Dendritic cell treated with granulocyte-macrophage colony-stimulating factor and Interleukin-4, amounts not matched to agents 40 ng/mL and 50 ng/mL, for 4 days (primary cell): ENCODE measurements around the gene LYZL6.

Source experiments
- H3K27ac Mint-ChIP-seq: one replicate; pipeline ENCODE4 v1.8.0; 2022; ENCODE audit warnings: mild to moderate bottlenecking, mixed read lengths
- H3K27me3 Mint-ChIP-seq: one replicate; pipeline ENCODE4 v1.8.0; 2022; ENCODE audit warnings: mild to moderate bottlenecking, mixed read lengths
- H3K36me3 Mint-ChIP-seq: one replicate; pipeline ENCODE4 v1.8.0; 2022; ENCODE audit warnings: low read depth, mixed read lengths
- H3K4me1 Mint-ChIP-seq: one replicate; pipeline ENCODE4 v1.8.0; 2022; ENCODE audit warnings: low read depth, mixed read lengths
- H3K4me3 Mint-ChIP-seq: one replicate; pipeline ENCODE4 v1.8.0; 2022; ENCODE audit warnings: mild to moderate bottlenecking, moderate library complexity, mixed read lengths
- H3K9me3 Mint-ChIP-seq: one replicate; pipeline ENCODE4 v1.8.0; 2022; ENCODE audit warnings: mixed read lengths
- intact Hi-C: fragments of 100-400 bp; cut with micrococcal nuclease; formaldehyde crosslinking; loops from one replicate; pipeline ENCODE4 v1.15.0; 2022

Gene LYZL6

GRCh38 chr17:35932586-35932985 lies 10.9 kb downstream of the LYZL6 start:
- H3K4me1 Mint-ChIP-seq, result peaks cover 18% of the 10 kb centered on the region
- intact Hi-C loops, result no loop called here
- H3K36me3 Mint-ChIP-seq, result no peaks in the 10 kb centered on the region
- peaks cover 6% of the 10 kb centered on the region for H3K27me3 Mint-ChIP-seq
- no peak overlapping the region for H3K27ac Mint-ChIP-seq
- H3K4me3 Mint-ChIP-seq, result no peak overlapping the region
- no peaks in the 10 kb centered on the region for H3K9me3 Mint-ChIP-seq

- Mint-ChIP-seq H3K4me1 (peaks cover 18% of the 10 kb centered on the region), H3K36me3 (no peaks in the 10 kb centered on the region), H3K27ac (no peak overlapping the region), H3K4me3 (no peak overlapping the region), H3K27me3 (peaks cover 6% of the 10 kb centered on the region), H3K9me3 (no peaks in the 10 kb centered on the region)
- intact Hi-C loops, result no loop called here
These were observed 11.6 kb downstream of the LYZL6 start for GRCh38 chr17:35931794-35932425.

DNA sequence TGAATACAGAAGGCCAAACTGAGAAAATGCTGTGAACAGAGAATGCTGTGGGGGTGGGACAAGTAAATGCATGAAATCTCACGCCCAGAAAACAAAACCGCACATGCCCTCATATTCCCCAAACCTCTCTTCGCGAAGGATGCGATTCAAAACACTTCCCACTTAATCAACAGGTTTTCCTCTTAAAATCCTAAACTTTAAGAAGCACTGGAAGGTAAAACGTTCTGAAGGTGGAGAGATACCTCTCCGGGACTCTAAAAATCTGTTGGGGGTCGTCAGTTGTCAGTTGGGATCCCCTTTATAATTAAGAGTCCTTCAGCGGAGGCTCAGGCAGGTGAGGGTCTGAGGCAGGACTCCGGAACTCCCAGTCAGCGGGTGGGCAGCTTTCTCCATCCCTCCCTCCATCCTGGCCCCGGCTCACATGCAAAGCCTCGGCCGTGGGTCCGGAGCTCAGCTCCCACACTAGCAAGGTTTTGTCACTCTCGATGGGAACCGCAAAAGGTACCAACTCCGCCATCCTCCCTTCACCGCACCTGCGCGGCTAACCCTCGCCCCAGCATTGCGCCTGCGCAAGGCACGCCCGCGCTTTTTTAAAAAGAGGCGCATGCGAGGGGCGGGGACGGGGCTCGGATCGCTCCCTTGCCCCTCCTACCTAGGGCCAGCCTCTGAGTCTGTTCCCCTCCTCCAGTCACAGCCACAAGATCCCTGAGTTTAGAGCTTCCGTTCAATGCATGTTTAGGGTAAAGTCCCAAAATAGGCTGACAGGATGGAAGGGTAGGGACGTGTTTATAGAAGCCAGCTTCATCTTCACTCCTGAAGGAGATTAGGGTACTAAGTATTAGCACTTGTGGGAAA lies 13.1 kb downstream of the LYZL6 start, which contains the start of gene RDM1:
Gene RDM1 (minus strand): TSS at position 563 of the 855 bp plus-strand sequence. CDS start 46 bp downstream, at position 517.
- H3K4me1 Mint-ChIP-seq, result peaks cover 18% of the 10 kb centered on the region
- peaks cover 6% of the 10 kb centered on the region for H3K27me3 Mint-ChIP-seq
- no peak within 1 kb of the TSS for H3K27ac Mint-ChIP-seq
- no peaks in the 10 kb centered on the region for H3K9me3 Mint-ChIP-seq
- H3K4me3 Mint-ChIP-seq, result peak within 1 kb of the TSS; percentile 69
- intact Hi-C loops, result no loop called here
- no peaks in the 10 kb centered on the region for H3K36me3 Mint-ChIP-seq

- Mint-ChIP-seq H3K4me1 (peaks cover 18% of the 10 kb centered on the region), H3K4me3 (no peak overlapping the region), H3K27ac (no peak overlapping the region), H3K27me3 (peaks cover 4% of the 10 kb centered on the region), H3K36me3 (no peaks in the 10 kb centered on the region), H3K9me3 (no peaks in the 10 kb centered on the region)
- intact Hi-C loops, result no loop called here
These were observed 15.8 kb downstream of the LYZL6 start for GRCh38 chr17:35927714-35928113.

DNA sequence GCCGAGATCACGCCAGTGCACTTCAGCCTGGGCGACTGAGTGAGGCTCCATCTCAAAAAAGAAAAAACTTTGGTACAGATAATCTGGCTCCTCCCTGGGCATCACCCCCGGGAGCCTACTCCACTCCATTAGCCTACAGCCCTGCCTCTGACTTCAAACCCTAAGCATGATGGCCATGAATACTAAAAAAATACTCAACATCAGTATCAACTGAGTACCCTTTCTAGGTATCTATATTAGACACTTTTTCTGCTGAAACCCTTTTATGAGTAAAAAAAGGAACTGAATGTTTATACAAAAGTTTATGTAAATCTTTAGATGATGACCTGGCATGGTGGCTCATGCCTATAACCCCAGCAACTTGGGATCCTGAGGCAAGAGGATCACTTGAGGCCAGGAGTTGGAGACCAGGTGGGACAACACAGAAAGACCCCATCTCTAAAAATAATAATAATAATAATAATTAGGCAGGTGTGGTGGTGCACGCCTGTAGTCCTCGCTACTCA lies 19.9 kb downstream of the LYZL6 start:
- no peak overlapping the region for H3K4me3 Mint-ChIP-seq
- no peaks in the 10 kb centered on the region for H3K4me1 Mint-ChIP-seq
- H3K27me3 Mint-ChIP-seq, result no peaks in the 10 kb centered on the region
- no peaks in the 10 kb centered on the region for H3K36me3 Mint-ChIP-seq
- no peaks in the 10 kb centered on the region for H3K9me3 Mint-ChIP-seq
- no peak overlapping the region for H3K27ac Mint-ChIP-seq
- intact Hi-C loops, result no loop called here

- no peaks in the 10 kb centered on the region for H3K27me3 Mint-ChIP-seq
- no peak overlapping the region for H3K4me3 Mint-ChIP-seq
- no peak overlapping the region for H3K27ac Mint-ChIP-seq
- H3K36me3 Mint-ChIP-seq, result no peaks in the 10 kb centered on the region
- intact Hi-C loops, result no loop called here
- no peaks in the 10 kb centered on the region for H3K9me3 Mint-ChIP-seq
- no peaks in the 10 kb centered on the region for H3K4me1 Mint-ChIP-seq
These were observed 23.3 kb downstream of the LYZL6 start for GRCh38 chr17:35920229-35920628.

- intact Hi-C loops, result no loop called here
- no peak overlapping the region for H3K4me3 Mint-ChIP-seq
- H3K4me1 Mint-ChIP-seq, result no peaks in the 10 kb centered on the region
- H3K27ac Mint-ChIP-seq, result no peak overlapping the region
- no peaks in the 10 kb centered on the region for H3K9me3 Mint-ChIP-seq
- H3K27me3 Mint-ChIP-seq, result no peaks in the 10 kb centered on the region
- H3K36me3 Mint-ChIP-seq, result no peaks in the 10 kb centered on the region
These were observed 24.8 kb downstream of the LYZL6 start for GRCh38 chr17:35918665-35919064.

- Mint-ChIP-seq H3K4me3 (no peak overlapping the region), H3K9me3 (no peaks in the 10 kb centered on the region), H3K4me1 (no peaks in the 10 kb centered on the region), H3K36me3 (no peaks in the 10 kb centered on the region), H3K27ac (no peak overlapping the region), H3K27me3 (no peaks in the 10 kb centered on the region)
- intact Hi-C loops, result no loop called here
These were observed 25.8 kb downstream of the LYZL6 start for GRCh38 chr17:35917519-35918213.

DNA sequence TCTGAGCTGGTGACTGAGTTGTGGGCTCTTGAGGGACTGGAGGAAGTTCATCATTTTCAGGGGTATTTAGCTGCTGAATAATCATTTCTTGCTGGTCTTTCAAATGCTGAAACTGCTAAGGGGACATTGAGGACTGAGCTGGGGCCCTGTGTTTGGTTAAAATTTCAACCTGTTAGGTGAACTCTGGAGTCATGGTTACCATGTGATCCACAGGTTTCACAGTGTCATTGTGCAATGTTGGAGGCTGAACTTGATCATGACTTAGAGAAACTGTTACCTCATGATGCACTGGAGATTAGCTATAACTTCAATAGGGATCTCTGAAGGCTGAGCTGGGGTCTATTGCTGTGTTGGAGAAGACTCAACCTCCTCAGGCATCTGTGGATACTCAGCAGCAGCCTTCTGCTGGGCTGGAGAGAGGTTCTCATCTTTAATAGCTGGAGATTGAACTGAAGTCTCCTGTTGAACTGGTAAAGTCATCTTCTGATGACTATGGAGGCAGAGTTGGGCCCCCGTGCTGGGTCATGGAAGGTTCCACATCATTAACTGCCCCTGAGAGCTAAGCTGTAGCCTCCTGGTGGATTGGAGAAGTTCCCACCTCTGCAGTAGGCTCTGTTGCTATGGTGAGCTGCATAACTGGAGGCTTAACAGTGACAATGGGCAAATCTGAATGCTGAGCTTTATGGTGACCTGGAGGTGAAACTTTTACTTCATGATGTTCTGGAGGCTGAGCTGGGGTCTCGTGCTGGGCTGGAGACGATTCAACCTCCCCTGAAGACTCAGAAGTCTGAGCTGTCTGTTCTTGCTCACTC lies 28.2 kb downstream of the LYZL6 start:
- no peak overlapping the region for H3K27ac Mint-ChIP-seq

GRCh38 chr17:35914354-35914753 lies 29.2 kb downstream of the LYZL6 start:
- H3K27ac Mint-ChIP-seq, result no peak overlapping the region
- H3K4me3 Mint-ChIP-seq, result no peak overlapping the region

More for the DNA sequence above, 28.2 kb downstream of the LYZL6 start:
- Mint-ChIP-seq H3K4me1 (no peaks in the 10 kb centered on the region), H3K27me3 (no peaks in the 10 kb centered on the region), H3K4me3 (no peak overlapping the region), H3K9me3 (no peaks in the 10 kb centered on the region), H3K36me3 (no peaks in the 10 kb centered on the region)
- intact Hi-C loops, result no loop called here

DNA sequence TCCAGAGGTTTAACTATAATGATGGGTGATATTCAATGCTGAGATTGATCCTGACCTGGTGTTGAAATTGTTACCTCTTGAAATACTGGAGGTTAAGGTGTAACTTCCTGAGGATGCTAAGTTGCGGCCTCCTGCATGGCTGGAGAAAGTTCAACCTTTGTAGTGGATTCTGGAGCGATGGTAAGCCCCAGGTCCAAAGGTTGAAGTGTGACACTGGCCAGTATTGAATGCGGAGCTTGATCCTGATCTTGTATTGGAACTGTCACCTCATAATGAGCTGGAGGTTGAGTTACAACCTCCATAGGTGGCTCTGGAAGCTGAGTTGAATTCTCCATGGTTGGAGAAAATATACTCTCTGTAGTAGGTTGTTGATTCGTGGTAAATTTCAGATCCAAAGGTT lies 29.9 kb downstream of the LYZL6 start:
- no peaks in the 10 kb centered on the region for H3K4me1 Mint-ChIP-seq
- H3K4me3 Mint-ChIP-seq, result no peak overlapping the region
- H3K27ac Mint-ChIP-seq, result no peak overlapping the region
- no peaks in the 10 kb centered on the region for H3K36me3 Mint-ChIP-seq
- H3K9me3 Mint-ChIP-seq, result no peaks in the 10 kb centered on the region
- no peaks in the 10 kb centered on the region for H3K27me3 Mint-ChIP-seq
- intact Hi-C loops, result no loop called here

More at GRCh38 chr17:35914354-35914753, 29.2 kb downstream of the LYZL6 start:
- no peaks in the 10 kb centered on the region for H3K27me3 Mint-ChIP-seq
- intact Hi-C loops, result no loop called here
- no peaks in the 10 kb centered on the region for H3K9me3 Mint-ChIP-seq
- H3K36me3 Mint-ChIP-seq, result no peaks in the 10 kb centered on the region
- no peaks in the 10 kb centered on the region for H3K4me1 Mint-ChIP-seq

DNA sequence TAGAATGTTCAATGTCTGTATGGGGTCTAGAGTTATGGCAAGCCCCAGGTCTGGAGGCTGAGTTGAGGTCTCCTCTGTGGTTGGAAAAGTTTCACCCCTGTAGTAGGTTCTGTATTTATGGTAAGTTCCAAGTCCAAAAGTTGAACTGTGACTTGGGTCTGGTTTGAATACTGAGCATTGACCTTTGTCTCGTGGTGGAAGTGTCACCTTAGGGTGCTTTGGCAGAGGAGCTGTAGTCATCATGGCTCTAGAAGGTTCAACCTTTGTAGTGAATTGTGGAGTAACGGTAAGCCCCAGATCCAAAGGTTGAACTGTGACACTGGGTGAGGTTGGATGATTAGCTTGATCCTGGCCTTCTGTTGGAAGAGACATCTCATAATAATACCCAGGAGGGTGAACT lies 30.6 kb downstream of the LYZL6 start:
- Mint-ChIP-seq H3K4me1 (no peaks in the 10 kb centered on the region), H3K36me3 (no peaks in the 10 kb centered on the region), H3K4me3 (no peak overlapping the region), H3K9me3 (no peaks in the 10 kb centered on the region), H3K27ac (no peak overlapping the region), H3K27me3 (no peaks in the 10 kb centered on the region)
- intact Hi-C loops, result no loop called here

GRCh38 chr17:35912339-35912912 lies 31.1 kb downstream of the LYZL6 start:
- no peak overlapping the region for H3K4me3 Mint-ChIP-seq
- H3K36me3 Mint-ChIP-seq, result no peaks in the 10 kb centered on the region
- intact Hi-C loops, result no loop called here
- H3K4me1 Mint-ChIP-seq, result no peaks in the 10 kb centered on the region
- H3K9me3 Mint-ChIP-seq, result no peaks in the 10 kb centered on the region
- no peaks in the 10 kb centered on the region for H3K27me3 Mint-ChIP-seq
- H3K27ac Mint-ChIP-seq, result no peak overlapping the region
